K562 (cell line): ENCODE results near the gene KCTD7. TPM values are rescaled to one million over a fixed set of nuclear protein-coding genes. Genes with fewer than 3 reads are reported as not detected.

Source experiments
- ARID2 ChIP-seq: fragments of 450-650 bp; IDR thresholded peaks from 2 replicates; pipeline ENCODE4 v1.6.1; 2017; ENCODE audit warnings: antibody characterized with exemption, mild to moderate bottlenecking
- C11orf30 ChIP-seq: fragments of 450-650 bp; IDR thresholded peaks from 2 replicates; pipeline ENCODE4 v1.6.1; 2016; ENCODE audit warnings: low read depth, mild to moderate bottlenecking
- DEAF1 ChIP-seq: fragments of 450-650 bp; formaldehyde crosslinking; IDR thresholded peaks from 2 replicates; pipeline ENCODE4 v1.4.0; 2020; ENCODE audit warnings: mild to moderate bottlenecking, moderate library complexity
- FOXP1 ChIP-seq: sonication (generic); formaldehyde crosslinking; IDR thresholded peaks from 2 replicates; pipeline ENCODE4 v1.8.0; 2022; ENCODE audit warnings: mild to moderate bottlenecking, missing genetic modification reagents
- SREBF2 ChIP-seq: sonication (generic); formaldehyde crosslinking; IDR thresholded peaks from 2 replicates; pipeline ENCODE4 v1.4.0; 2020; ENCODE audit warnings: mild to moderate bottlenecking, missing genetic modification reagents
- ZBTB2 ChIP-seq: fragments of 450-650 bp; IDR thresholded peaks from 2 replicates; pipeline ENCODE4 v1.6.1; 2016; ENCODE audit warnings: antibody characterized with exemption
- ZBTB33 ChIP-seq: sonication (generic); formaldehyde crosslinking; IDR thresholded peaks from 2 replicates; pipeline ENCODE4 v1.8.1; 2023; ENCODE audit warnings: mild to moderate bottlenecking, missing genetic modification reagents
- polyA plus RNA-seq, 8 experiments: library from polyadenylated mRNA; depleted of rRNA in 4 of 8; stranded (reverse) in 5 of 8; unstranded in 3 of 8; fragments of >200 nt; fragmentation: Nextera tagmentation in 2 of 8; fragmentation: Illumina TruSeq in 1 of 8; extraction: Ambion mirVana in 2 of 8; extraction: Trizol in 1 of 8; gene quantifications; 2 replicates each; pipeline versions ENCODE4 v1.2.1 to v1.2.3, GENCODE V29; 2011 to 2014; ENCODE audit warnings: inconsistent platforms in 1 of 8, missing spikeins in 1 of 8
- total RNA-seq, 7 experiments: library from RNA; depleted of rRNA in 6 of 7; stranded (reverse); fragments of >200 nt in 6 of 7; fragmentation: Illumina TruSeq in 2 of 7; extraction: Trizol in 2 of 7; gene quantifications; 2 replicates each; pipeline versions ENCODE4 v1.2.1 to v1.2.3, GENCODE V29; 2011 to 2021; ENCODE audit warnings: low replicate concordance in 1 of 7
- TF ChIP-seq, protein P1 (sequence below): fragments of 250-450 bp; sonication (Bioruptor Pico); IDR thresholded peaks from 2 replicates; pipeline ENCODE4 v1.4.0; 2020

Gene KCTD7
- total and polyA plus RNA-seq, 9 of the 15 experiments (the other 6 are each of a cell fraction or from before 2014, with no cell fraction given): 1.5 to 26.0 (median 9.0) TPM

DNA sequence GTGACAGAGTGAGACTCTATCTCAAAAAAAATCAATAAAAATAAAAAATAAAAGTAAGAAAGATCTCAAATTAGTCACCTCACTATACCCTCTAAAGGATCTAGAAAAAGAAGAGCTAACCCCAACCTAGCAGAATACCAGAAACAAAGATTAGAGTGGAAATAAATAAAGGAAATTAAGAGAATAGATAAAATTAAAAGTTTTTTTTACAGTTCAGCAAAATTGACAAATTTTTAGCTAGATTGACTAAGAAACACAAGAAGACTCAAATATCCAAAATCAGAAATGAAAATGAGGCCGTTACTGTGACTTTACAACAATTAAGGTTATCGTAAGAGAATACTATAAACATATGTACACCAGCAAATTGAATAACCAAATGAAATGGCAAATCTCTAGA, 29.1 kb downstream of the KCTD7 start (continued):
- TF ChIP-seq, protein P1, sequence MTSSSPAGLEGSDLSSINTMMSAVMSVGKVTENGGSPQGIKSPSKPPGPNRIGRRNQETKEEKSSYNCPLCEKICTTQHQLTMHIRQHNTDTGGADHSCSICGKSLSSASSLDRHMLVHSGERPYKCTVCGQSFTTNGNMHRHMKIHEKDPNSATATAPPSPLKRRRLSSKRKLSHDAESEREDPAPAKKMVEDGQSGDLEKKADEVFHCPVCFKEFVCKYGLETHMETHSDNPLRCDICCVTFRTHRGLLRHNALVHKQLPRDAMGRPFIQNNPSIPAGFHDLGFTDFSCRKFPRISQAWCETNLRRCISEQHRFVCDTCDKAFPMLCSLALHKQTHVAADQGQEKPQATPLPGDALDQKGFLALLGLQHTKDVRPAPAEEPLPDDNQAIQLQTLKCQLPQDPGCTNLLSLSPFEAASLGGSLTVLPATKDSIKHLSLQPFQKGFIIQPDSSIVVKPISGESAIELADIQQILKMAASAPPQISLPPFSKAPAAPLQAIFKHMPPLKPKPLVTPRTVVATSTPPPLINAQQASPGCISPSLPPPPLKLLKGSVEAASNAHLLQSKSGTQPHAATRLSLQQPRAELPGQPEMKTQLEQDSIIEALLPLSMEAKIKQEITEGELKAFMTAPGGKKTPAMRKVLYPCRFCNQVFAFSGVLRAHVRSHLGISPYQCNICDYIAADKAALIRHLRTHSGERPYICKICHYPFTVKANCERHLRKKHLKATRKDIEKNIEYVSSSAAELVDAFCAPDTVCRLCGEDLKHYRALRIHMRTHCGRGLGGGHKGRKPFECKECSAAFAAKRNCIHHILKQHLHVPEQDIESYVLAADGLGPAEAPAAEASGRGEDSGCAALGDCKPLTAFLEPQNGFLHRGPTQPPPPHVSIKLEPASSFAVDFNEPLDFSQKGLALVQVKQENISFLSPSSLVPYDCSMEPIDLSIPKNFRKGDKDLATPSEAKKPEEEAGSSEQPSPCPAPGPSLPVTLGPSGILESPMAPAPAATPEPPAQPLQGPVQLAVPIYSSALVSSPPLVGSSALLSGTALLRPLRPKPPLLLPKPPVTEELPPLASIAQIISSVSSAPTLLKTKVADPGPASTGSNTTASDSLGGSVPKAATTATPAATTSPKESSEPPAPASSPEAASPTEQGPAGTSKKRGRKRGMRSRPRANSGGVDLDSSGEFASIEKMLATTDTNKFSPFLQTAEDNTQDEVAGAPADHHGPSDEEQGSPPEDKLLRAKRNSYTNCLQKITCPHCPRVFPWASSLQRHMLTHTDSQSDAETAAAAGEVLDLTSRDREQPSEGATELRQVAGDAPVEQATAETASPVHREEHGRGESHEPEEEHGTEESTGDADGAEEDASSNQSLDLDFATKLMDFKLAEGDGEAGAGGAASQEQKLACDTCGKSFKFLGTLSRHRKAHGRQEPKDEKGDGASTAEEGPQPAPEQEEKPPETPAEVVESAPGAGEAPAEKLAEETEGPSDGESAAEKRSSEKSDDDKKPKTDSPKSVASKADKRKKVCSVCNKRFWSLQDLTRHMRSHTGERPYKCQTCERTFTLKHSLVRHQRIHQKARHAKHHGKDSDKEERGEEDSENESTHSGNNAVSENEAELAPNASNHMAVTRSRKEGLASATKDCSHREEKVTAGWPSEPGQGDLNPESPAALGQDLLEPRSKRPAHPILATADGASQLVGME (CRISPR knock-in tag): no peak
- TF ChIP-seq ARID2 (no peak), SREBF2 (CRISPR knock-in tag) (no peak), ZBTB2 (no peak), C11orf30 (peak; percentile 53), FOXP1 (no peak), ZBTB33 (CRISPR knock-in tag) (no peak), DEAF1 (CRISPR knock-in tag) (no peak)
